ENCODE results near the gene BCO2. TPM values are rescaled to one million over a fixed set of nuclear protein-coding genes. Genes with fewer than 3 reads are reported as not detected.

BCO2 gene
- polyA plus RNA-seq, 1 experiment = 0.56 TPM

DNA sequence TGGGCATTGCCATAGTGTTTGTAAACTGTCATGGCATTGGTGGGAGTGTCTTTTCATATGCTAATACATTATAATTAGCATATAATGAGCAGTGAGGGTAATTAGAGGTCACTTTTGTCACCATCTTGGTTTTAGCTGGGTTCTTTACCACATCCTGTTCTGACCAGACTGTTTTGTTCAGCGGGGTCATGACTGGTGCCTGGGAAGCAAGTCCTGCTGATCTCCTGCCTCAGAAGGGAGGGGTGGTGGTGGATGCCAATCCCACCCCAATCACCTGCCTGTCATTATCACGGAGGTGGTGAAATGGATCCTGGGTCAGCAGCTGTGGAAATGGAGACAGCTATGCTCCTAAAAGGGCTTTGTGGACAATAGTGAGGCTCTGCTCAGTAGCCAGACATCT, 42.6 kb upstream of the BCO2 start:
- H3K36me3 ChIP-seq (ENCODE audit: control insufficient read depth, insufficient read depth, low read length) = no peaks in the 10 kb centered on the region; the same call in 1 of the 2 replicates
- no peak overlapping the region for H3K4me3 ChIP-seq (ENCODE audit: low read depth, low read length)
- ChIA-PET POLR2A (no interaction called here), CTCF (interaction anchor here (1.2 kb wide), 2 partner anchors 19 to 20 kb away, joined by 4 to 5 read pairs; no protein-coding TSS in a partner anchor)
- no peak for TF ChIP-seq CTCF (IDR thresholded peaks at IDR 0.05; ENCODE audit: insufficient read depth, low read depth, low read length)
- DNase-seq (ENCODE audit: low read depth) = no peak
- no peaks in the 10 kb centered on the region for H3K27me3 ChIP-seq (ENCODE audit: control insufficient read depth, insufficient read depth, low read length)

GRCh38 chr11:112134473-112134872, 40.8 kb upstream of the BCO2 start:
- H3K36me3 ChIP-seq (ENCODE audit: control insufficient read depth, insufficient read depth, low read length) = no peaks in the 10 kb centered on the region; the same call in 1 of the 2 replicates
- ChIA-PET CTCF (no interaction called here), POLR2A (no interaction called here)
- no peak for TF ChIP-seq CTCF (IDR thresholded peaks at IDR 0.05; ENCODE audit: insufficient read depth, low read depth, low read length)
- H3K4me3 ChIP-seq (ENCODE audit: low read depth, low read length) = no peak overlapping the region
- no peaks in the 10 kb centered on the region for H3K27me3 ChIP-seq (ENCODE audit: control insufficient read depth, insufficient read depth, low read length)
- no peak for DNase-seq (ENCODE audit: low read depth)

DNA sequence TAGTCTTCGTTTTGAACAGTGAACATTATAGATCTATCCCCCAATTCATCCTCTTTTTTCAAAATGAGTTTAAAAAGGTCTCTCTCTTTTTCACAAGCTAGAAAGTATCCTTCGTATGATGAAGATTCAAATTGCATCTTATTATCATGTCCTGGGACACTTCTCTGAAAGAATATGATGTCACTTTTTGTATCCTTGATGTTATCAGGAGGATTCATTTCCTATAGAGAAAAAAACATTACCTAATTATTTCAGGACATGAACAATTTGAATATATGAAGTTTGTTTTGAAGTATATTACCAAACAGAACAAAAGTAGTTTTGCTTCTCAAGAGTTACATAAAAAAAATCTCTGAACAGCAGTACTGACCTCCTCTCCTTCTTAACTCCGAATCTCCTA, 31.7 kb upstream of the BCO2 start:
- H3K36me3 ChIP-seq (ENCODE audit: control insufficient read depth, insufficient read depth, low read length) = no peaks in the 10 kb centered on the region
- H3K27me3 ChIP-seq (ENCODE audit: control insufficient read depth, insufficient read depth, low read length) = no peaks in the 10 kb centered on the region
- no peak overlapping the region for H3K4me3 ChIP-seq (ENCODE audit: low read depth, low read length)
- DNase-seq (ENCODE audit: low read depth) = no peak
- ChIA-PET POLR2A (no interaction called here), CTCF (no interaction called here)
- no peak for TF ChIP-seq CTCF (IDR thresholded peaks at IDR 0.05; ENCODE audit: insufficient read depth, low read depth, low read length)

DNA sequence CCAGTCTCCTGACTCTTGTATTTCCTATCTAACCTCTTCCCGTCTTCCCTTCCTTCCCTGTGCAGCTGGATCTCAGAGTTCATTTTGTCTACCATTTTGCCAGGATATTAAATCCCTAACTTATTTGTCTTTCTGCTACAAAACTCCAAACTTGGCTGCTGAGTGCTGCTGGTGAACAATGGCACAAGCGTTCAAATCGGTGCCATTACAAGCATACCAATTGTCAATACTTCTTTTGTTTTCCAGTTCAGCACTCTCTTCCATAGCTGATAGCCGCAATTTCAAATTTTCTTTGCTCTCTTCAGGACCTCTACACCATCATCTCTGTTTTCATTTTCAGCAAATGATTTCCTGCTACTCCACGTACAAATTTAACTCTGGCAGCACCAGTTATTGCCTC, 24.8 kb upstream of the BCO2 start:
- no peaks in the 10 kb centered on the region for H3K27me3 ChIP-seq (ENCODE audit: control insufficient read depth, insufficient read depth, low read length)
- H3K36me3 ChIP-seq (ENCODE audit: control insufficient read depth, insufficient read depth, low read length) = no peaks in the 10 kb centered on the region
- ChIA-PET POLR2A (interaction anchor here (0.8 kb wide), 1 partner anchor 11 kb away, joined by 3 read pairs; no protein-coding TSS in a partner anchor), CTCF (interaction anchor here (1.9 kb wide), 1 partner anchor 37 kb away, joined by 6 read pairs; no protein-coding TSS in a partner anchor)
- no peak for TF ChIP-seq CTCF (IDR thresholded peaks at IDR 0.05; ENCODE audit: insufficient read depth, low read depth, low read length)
- no peak overlapping the region for H3K4me3 ChIP-seq (ENCODE audit: low read depth, low read length)
- no peak for DNase-seq (ENCODE audit: low read depth)

- CTCF ChIA-PET = interaction anchor here (0.8 to 3.1 kb wide), 4 partner anchors 10 to 64 kb away, joined by 3 to 11 read pairs (median 4); no protein-coding TSS in a partner anchor
- Histone ChIP-seq H3K36me3 (ENCODE audit: control insufficient read depth, insufficient read depth, low read length) (no peaks in the 10 kb centered on the region), H3K4me3 (ENCODE audit: low read depth, low read length) (no peak overlapping the region), H3K27me3 (ENCODE audit: control insufficient read depth, insufficient read depth, low read length) (no peaks in the 10 kb centered on the region)
- POLR2A ChIA-PET = no interaction called here
- TF ChIP-seq CTCF (IDR thresholded peaks at IDR 0.05; ENCODE audit: insufficient read depth, low read depth, low read length) = no peak
- DNase-seq (ENCODE audit: low read depth) = no peak
Observed at GRCh38 chr11:112156153-112156955, 19.0 kb upstream of the BCO2 start.
